ENCODE measurements around the gene UBE2U.

UBE2U gene

DNA sequence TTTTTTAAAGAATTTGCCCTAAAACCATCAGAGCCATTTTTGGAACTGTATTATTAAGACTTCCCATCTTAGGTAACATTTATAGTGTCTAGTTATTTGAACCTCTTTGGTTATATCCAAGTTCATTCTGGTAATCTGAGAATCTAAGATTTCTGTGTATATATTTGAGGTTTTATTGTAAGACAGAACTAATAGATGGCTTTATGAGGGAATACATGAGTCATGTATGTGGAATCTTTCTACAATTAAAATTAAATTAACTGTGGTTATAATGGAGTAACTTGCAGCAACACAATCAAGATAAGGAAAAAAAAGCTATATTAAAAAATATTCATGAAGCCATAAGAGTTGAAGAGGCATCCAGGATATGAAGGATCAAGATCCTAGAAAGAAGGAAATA lies 92.1 kb downstream of the UBE2U start:
- DNase-seq = no peak

DNA sequence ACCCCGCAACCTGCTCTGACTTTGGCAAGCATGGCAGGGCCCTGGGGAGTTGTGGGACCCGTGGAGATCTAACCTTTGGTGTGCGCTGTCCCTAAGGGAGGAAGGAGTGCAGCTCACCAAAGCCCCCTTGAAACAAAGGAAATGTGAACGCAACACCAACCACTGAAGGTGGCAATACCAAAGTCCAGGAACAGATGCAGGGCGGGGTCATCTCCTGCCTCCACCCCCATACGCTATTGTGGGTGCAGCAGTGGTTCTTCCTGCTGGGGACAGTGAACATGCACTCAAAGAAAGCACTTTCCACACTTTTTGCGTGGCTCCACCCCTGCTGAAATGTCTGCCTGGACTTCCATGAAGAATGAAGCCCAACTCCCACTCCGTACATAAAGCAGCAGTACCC lies 93.0 kb downstream of the UBE2U start:
- no peak for DNase-seq

DNA sequence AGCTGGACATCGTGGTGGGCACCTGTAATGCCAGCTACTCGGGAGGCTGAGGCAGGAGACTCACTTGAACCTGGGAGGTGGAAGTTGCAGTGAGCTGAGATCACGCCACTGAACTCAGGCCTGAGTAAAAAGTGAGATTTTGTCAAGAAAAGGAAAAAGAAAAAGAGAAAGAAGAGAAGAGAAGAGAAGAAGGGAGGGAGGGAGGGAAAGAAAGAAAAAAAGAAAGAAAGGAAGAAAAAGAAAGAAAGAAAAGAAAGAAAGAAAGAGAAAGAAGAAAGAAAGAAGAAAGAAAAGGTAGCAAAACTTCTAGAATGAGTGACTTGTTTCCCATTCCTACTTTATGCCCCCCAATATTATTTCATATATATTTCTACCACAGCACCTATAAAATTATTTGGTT lies 98.8 kb downstream of the UBE2U start:
- DNase-seq = no peak

DNA sequence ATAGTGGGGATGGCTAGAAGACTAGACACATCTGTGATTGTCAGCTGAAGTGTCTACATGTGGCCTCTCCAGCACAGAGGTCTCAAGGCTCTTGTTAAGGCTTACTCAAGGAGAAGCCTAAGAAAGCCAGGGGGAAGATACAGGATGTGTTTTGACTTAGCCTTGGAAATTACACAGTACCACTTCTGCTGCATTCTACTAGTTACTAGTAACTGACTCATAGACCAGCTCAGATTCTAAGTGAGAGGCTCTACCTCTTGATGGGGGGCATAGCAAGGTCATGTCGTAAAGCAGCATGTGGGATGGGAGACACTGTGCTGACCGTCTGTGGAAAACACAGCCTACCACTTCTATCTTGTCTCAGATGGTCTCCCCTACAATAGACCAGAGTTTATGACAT lies 99.5 kb downstream of the UBE2U start:
- no peak for DNase-seq

DNA sequence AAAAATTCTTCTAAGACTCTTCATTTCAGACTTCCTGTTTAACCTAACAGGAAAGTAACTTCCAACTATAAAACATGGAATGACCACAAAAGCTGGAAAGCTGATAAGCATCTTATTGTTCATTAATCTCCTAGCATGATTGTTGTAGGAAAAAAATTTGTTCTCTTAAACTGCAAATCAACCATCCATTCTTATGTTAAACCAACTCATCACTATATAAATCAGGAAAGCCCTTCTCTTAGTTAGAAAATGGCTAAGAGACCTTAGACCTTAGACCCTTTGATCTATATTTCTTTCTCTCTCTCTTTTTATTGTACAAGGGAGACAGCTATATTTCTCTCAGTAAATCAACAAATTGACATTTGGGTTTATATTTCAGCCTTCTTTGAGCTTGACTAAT lies 101.4 kb downstream of the UBE2U start:
- DNase-seq = no peak

DNA sequence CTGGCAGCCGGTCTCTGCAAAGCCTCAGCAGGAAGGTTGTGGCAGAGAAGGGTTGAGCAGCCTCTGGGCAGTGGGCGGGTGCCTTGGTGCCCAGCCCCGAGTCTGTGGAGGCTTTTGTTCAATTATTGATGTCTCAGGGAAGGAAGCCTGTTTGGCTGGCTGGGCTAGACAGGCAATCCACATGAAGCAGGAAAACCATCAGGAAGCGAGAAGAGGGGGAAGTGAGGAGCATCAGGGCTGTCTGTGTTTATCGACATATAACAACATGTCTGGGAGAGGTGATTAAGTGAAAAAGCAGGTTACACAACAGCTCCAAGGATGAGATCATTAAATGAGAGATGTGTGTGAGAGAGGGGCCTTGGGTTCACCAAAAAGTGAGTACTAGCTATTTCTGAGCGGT lies 105.4 kb downstream of the UBE2U start:
- DNase-seq = no peak

DNA sequence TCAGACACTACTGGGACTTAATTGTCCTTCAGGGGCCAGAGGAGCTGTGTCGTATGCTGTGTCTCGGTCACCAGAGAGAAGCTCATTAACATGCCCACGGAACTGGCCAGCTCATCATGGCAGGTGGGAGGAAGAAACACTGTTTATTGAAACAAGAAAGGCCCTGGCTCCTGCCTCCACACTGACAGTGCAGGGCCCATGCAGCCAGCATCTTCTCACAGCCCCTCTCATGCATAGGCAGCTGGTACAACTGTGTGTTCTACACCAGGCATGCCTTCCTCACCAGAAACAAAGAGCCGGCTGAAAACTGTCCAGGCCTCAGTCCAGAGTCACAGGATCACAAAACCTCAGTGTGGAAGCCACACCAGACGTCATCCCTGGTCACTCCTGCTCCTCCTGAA lies 106.0 kb downstream of the UBE2U start:
- DNase-seq = no peak

DNA sequence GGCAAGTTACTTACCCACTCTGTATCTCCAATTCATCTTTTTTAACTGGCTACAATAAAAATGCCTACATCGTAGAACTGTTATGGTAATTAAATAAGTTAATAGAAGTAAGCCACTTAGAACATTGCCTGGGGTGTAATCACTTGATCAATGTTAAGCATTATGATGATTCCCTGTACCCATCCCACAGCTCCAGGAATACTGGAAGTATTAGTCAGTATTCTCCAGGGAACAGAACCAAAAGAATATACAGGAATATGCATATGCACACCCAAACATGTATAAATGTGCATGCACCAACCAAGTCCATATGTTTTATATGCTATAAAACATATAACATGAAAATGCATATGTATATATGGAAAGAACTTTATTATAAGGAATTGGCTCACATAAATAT lies 107.3 kb downstream of the UBE2U start:
- DNase-seq = no peak

DNA sequence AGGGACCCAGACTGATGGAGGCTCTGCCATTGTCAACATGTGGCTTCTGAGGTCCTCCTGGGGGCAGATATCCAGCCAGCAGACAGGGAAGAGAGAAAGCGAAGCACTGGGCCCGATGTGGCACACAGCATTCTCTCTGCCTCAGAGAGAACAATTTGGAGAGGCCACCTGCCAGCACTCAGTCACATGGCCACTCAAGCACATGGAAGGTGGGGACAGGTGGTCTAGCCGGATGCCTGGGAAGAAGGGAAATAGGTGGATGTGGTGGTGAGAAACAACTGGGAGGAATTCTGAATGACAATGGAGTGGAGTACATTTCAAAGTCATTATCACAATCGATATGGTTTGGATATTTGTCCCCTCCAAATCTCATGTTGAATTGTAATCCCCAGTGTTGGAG lies 109.0 kb downstream of the UBE2U start:
- no peak for DNase-seq

DNA sequence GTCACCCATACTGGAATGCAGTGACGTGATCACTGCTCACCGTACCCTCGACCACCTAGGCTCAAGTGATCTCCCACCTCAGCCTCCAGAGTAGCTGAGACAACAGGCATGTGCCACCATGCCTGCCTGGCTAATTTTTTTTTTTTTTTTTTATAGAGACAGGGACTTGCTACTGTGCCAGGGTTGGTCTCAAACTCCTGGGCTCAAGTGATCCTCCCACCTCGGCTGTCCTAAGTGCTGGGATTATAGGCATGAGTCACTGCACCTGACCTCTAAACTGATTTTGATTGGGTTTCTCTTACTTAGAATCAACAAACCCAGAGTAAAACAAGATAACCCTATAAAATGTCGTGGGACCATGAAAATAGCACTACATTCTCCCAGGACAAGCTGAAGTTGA lies 112.0 kb downstream of the UBE2U start:
- no peak for DNase-seq
